ENCODE measurements around the gene AURKAIP1. TPM values are rescaled to one million over a fixed set of nuclear protein-coding genes. Genes with fewer than 3 reads are reported as not detected.
A peak's percentile ranks its signal among the peaks of the same experiment; 100 is the strongest.

Gene AURKAIP1
- total RNA-seq, 1 experiment from 2014 or later: 196 TPM

GRCh38 chr1:1373815-1374588 lies 1.0 kb downstream of the AURKAIP1 start:
- Mint-ChIP-seq H3K4me3 (peak overlapping the region; percentile 83 to 88), H3K27ac (peak overlapping the region; percentile 10 to 95 (median 61); a peak in 4 of 7 replicates), H3K4me1 (peaks cover 5 to 10% of the 10 kb centered on the region in 2 experiments), H3K36me3 (ENCODE audit: insufficient read depth in 1 of 3, low read depth in 3 of 3) (peaks cover 6 to 20% (median 12%) of the 10 kb centered on the region in 3 experiments), H3K27me3 (ENCODE audit: low read depth) (peaks cover 2% of the 10 kb centered on the region; the same call in 1 of the 2 replicates), H3K9me3 (no peaks in the 10 kb centered on the region)
- Histone ChIP-seq H3K27ac (ENCODE audit: insufficient read length, low read depth, low read length) (no peak overlapping the region), H2AK5ac (ENCODE audit: insufficient read length, low read length) (no peak overlapping the region), H3K79me1 (ENCODE audit: insufficient read depth, low read depth, low read length, poor library complexity, severe bottlenecking) (peaks cover 13% of the 10 kb centered on the region), H4K8ac (replicated peaks; ENCODE audit: insufficient read length, low read depth, low read length) (no peak overlapping the region), H2BK5ac (ENCODE audit: insufficient read length, low read length) (no peak overlapping the region), H3K4ac (ENCODE audit: low read depth, low read length) (no peak overlapping the region), H3K27me3 (ENCODE audit: insufficient read depth, low read length) (no peaks in the 10 kb centered on the region), H3K56ac (ENCODE audit: insufficient read length, low read depth, low read length) (no peak overlapping the region), H2AFZ (ENCODE audit: low read length) (no peak overlapping the region), H2BK15ac (ENCODE audit: low read depth, low read length) (no peak overlapping the region), H2BK12ac (ENCODE audit: insufficient read length, low read depth, low read length) (no peak overlapping the region), H3K23ac (ENCODE audit: insufficient read length, low read depth, low read length) (no peak overlapping the region), H3K4me1 (ENCODE audit: insufficient read depth, low read length) (no peaks in the 10 kb centered on the region; the same call in 1 of the 2 replicates), H4K91ac (ENCODE audit: insufficient read length, low read depth, low read length) (no peak overlapping the region), H3K4me2 (ENCODE audit: insufficient read depth, insufficient read length, low read length) (peak overlapping the region; percentile 94), H3K14ac (ENCODE audit: insufficient read depth, low read length) (no peak overlapping the region), H3T11ph (ENCODE audit: low read length) (no peak overlapping the region), H4K5ac (ENCODE audit: insufficient read length, low read depth, low read length) (no peak overlapping the region), H3K79me2 (ENCODE audit: insufficient read depth, low read length) (peaks cover 4% of the 10 kb centered on the region; the same call in 1 of the 2 replicates), H3K9me3 (ENCODE audit: control insufficient read depth, low read depth, low read length) (no peaks in the 10 kb centered on the region), H3K18ac (ENCODE audit: insufficient read length, low read depth, low read length) (no peak overlapping the region), H3K9ac (ENCODE audit: extremely low read depth, insufficient read length, low read length) (peak overlapping the region; percentile 92), H3K23me2 (ENCODE audit: insufficient read length, low read depth, low read length, poor library complexity, severe bottlenecking) (peaks cover 10% of the 10 kb centered on the region), H2BK20ac (ENCODE audit: low read depth, low read length, poor library complexity, severe bottlenecking) (no peak overlapping the region), H2BK120ac (ENCODE audit: low read depth, low read length, poor library complexity, severe bottlenecking) (no peak overlapping the region), H4K20me1 (ENCODE audit: control insufficient read depth, insufficient read depth, insufficient read length) (no peaks in the 10 kb centered on the region)
- no CpG with 5 or more reads among the region's 52 CpGs for WGBS (ENCODE audit: extremely low coverage, insufficient read length, low lambda C conversion rate)
- no peak for DNase-seq
- TF ChIP-seq CTCF (conservative IDR thresholded peaks at IDR 0.05): no peak

All from H9 (cell line).